CD14-positive monocyte (primary cell): ENCODE results near the gene COQ3. TPM values are rescaled to one million over a fixed set of nuclear protein-coding genes. Genes with fewer than 3 reads are reported as not detected.

ENCODE experiments used
- DNase-seq, 3 donors: peaks; one replicate each; pipeline ENCODE4 v3.0.0-alpha.2; 2011 to 2022
- H2AFZ ChIP-seq: 2 replicates; pipeline ENCODE4 v1.6.0; 2012; ENCODE audit warnings: mild to moderate bottlenecking, low read depth, low read length, inconsistent platforms; ENCODE audit not compliant: insufficient read depth, poor library complexity, severe bottlenecking
- H3K27ac ChIP-seq, 2 donors: 1 replicate in 1 of 2; 2 replicates in 1 of 2; pipeline ENCODE4 v1.5.1; 2012 to 2013; ENCODE audit warnings: low read length in 2 of 2, control low read depth in 1 of 2, inconsistent platforms in 1 of 2, low read depth in 1 of 2, mild to moderate bottlenecking in 1 of 2
- H3K27me3 ChIP-seq, 2 donors: one replicate each; pipeline versions ENCODE4 v1.6.0 to v1.6.1; 2011 to 2013; ENCODE audit warnings: low read length in 2 of 2; ENCODE audit not compliant: control insufficient read depth in 2 of 2, insufficient read depth in 2 of 2
- H3K36me3 ChIP-seq, 2 donors: replicated peaks in 1 of 2; 1 replicate in 1 of 2; 2 replicates in 1 of 2; pipeline versions ENCODE4 v1.5.1 to v1.6.1; 2012 to 2013; ENCODE audit warnings: low read length in 2 of 2, control low read depth in 1 of 2, inconsistent platforms in 1 of 2, mild to moderate bottlenecking in 1 of 2; ENCODE audit not compliant: insufficient read depth in 2 of 2, control insufficient read depth in 1 of 2
- H3K4me1 ChIP-seq, 2 donors: 1 replicate in 1 of 2; 2 replicates in 1 of 2; pipeline versions ENCODE4 v1.5.1 to v1.6.1; 2012 to 2013; ENCODE audit warnings: low read length in 2 of 2, control low read depth in 1 of 2, inconsistent platforms in 1 of 2, mild to moderate bottlenecking in 1 of 2, moderate library complexity in 1 of 2; ENCODE audit not compliant: insufficient read depth in 2 of 2, control insufficient read depth in 1 of 2
- H3K4me2 ChIP-seq: replicated peaks from 2 replicates; pipeline ENCODE3; 2012; ENCODE audit warnings: low read length, moderate library complexity, mild to moderate bottlenecking; ENCODE audit not compliant: poor library complexity, severe bottlenecking; ENCODE audit errors: extremely low read depth
- H3K4me3 ChIP-seq, 3 experiments: fragments of 200-600 bp in 1 of 3; sonication (generic) in 1 of 3; replicated peaks in 1 of 3; 1 replicate in 2 of 3; 2 replicates in 1 of 3; pipeline ENCODE4 v1.5.1; 2011 to 2013; ENCODE audit warnings: low read length in 3 of 3, mild to moderate bottlenecking in 3 of 3, control low read depth in 2 of 3, low read depth in 2 of 3, inconsistent platforms in 1 of 3, moderate library complexity in 1 of 3
- H3K79me2 ChIP-seq: 2 replicates; pipeline ENCODE4 v1.6.0; 2012; ENCODE audit warnings: mild to moderate bottlenecking, control low read depth, inconsistent platforms, low read length, moderate library complexity; ENCODE audit not compliant: insufficient read depth
- H3K9ac ChIP-seq: 2 replicates; pipeline ENCODE4 v1.6.0; 2017; ENCODE audit warnings: low read length, mild to moderate bottlenecking; ENCODE audit not compliant: insufficient read depth, poor library complexity, severe bottlenecking
- H3K9me3 ChIP-seq, 2 donors: replicated peaks in 1 of 2; 1 replicate in 1 of 2; 2 replicates in 1 of 2; pipeline versions ENCODE4 v1.5.1 to v1.6.1; 2012 to 2013; ENCODE audit warnings: low read length in 2 of 2, control low read depth in 1 of 2; ENCODE audit not compliant: control insufficient read depth in 1 of 2, insufficient read depth in 1 of 2
- H4K20me1 ChIP-seq: 2 replicates; pipeline ENCODE4 v1.6.0; 2012; ENCODE audit warnings: mild to moderate bottlenecking, low read length, control low read depth, moderate library complexity; ENCODE audit not compliant: insufficient read depth
- H3K27ac Mint-ChIP-seq, 7 donors: one replicate each; pipeline ENCODE4 v1.8.0; 2020; ENCODE audit warnings: mild to moderate bottlenecking in 7 of 7, mixed read lengths in 7 of 7, moderate library complexity in 6 of 7, inconsistent platforms in 2 of 7
- H3K27me3 Mint-ChIP-seq, 3 donors: one replicate each; pipeline ENCODE4 v1.8.0; 2021 to 2022; ENCODE audit warnings: low read depth in 3 of 3, mild to moderate bottlenecking in 3 of 3, mixed read lengths in 3 of 3, moderate library complexity in 3 of 3, inconsistent platforms in 1 of 3
- H3K36me3 Mint-ChIP-seq, 2 donors: one replicate each; pipeline ENCODE4 v1.8.0; 2020; ENCODE audit warnings: mixed read lengths in 2 of 2, inconsistent platforms in 1 of 2, mild to moderate bottlenecking in 1 of 2
- H3K4me1 Mint-ChIP-seq: one replicate; pipeline ENCODE4 v1.8.0; 2020; ENCODE audit warnings: mild to moderate bottlenecking, mixed read lengths
- H3K4me3 Mint-ChIP-seq, 2 donors: one replicate each; pipeline ENCODE4 v1.8.0; 2020; ENCODE audit warnings: mild to moderate bottlenecking in 2 of 2, mixed read lengths in 2 of 2, moderate library complexity in 1 of 2
- H3K9me3 Mint-ChIP-seq, 7 donors: one replicate each; pipeline ENCODE4 v1.8.0; 2020 to 2022; ENCODE audit warnings: mixed read lengths in 7 of 7, mild to moderate bottlenecking in 6 of 7, moderate library complexity in 6 of 7, inconsistent platforms in 2 of 7
- WGBS: methylation state at CpG from one replicate; pipeline ENCODE4 v1.1.5; 2013; ENCODE audit warnings: missing lambda C conversion rate; ENCODE audit not compliant: insufficient coverage; 5-methylcytosine and 5-hydroxymethylcytosine counted together
- intact Hi-C, 2 donors: fragments of 100-400 bp; cut with micrococcal nuclease; formaldehyde crosslinking; loops; one replicate each; pipeline versions ENCODE4 v1.15.0 to v1.15.1; 2023
- polyA plus RNA-seq, 3 donors: library from polyadenylated mRNA; depleted of rRNA in 1 of 3; unstranded in 2 of 3; stranded (reverse) in 1 of 3; fragments of 300-500 nt in 2 of 3; fragments of >200 nt in 1 of 3; fragmentation: Illumina TruSeq in 2 of 3; gene quantifications; 1 replicate in 2 of 3; 2 replicates in 1 of 3; pipeline ENCODE4 v1.2.3, GENCODE V29; 2012 to 2021
- TF ChIP-seq, protein P1 (sequence below): fragments of 200-600 bp; IDR thresholded peaks from one replicate; pipeline ENCODE4 v1.8.0; 2022; ENCODE audit warnings: antibody characterized with exemption, mild to moderate bottlenecking

Gene COQ3
- polyA plus RNA-seq, 3 donors: 1.5 to 2.3 (median 1.6) TPM

DNA sequence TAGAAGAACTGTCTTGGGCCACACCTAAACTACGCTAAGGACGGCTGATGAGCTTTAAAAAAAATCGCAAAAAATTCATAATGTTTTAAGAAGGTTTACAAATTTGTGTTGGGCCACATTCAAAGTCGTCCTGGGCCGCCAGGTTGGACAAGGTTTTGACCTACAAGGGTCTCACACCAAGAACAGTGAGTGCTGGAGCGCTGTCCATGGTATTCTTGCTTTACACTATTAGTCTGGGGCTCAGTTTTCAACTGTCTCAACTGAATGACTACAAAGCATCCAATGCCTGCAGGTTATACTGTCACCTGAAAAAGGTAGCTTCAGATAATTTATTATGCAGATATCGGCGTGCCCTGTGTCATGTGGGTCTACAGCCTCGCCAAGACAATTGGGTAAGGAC is 40.9 kb downstream of the COQ3 start:
- peaks cover 0 to 7% (median 0%) of the 10 kb centered on the region in 7 donors for H3K9me3 Mint-ChIP-seq
- Histone ChIP-seq H3K4me1 (peaks cover 0 to 5% of the 10 kb centered on the region in 2 donors), H3K36me3 (no peaks in the 10 kb centered on the region), H2AFZ (no peak overlapping the region), H3K79me2 (no peaks in the 10 kb centered on the region), H3K27me3 (peaks cover 39 to 45% of the 10 kb centered on the region in 2 donors), H3K4me3 (no peak overlapping the region), H3K9ac (no peak overlapping the region), H3K4me2 (no peak overlapping the region), H3K27ac (no peak overlapping the region), H3K9me3 (peaks cover 0 to 9% of the 10 kb centered on the region in 2 donors), H4K20me1 (no peaks in the 10 kb centered on the region)
- H3K27ac Mint-ChIP-seq: no peak overlapping the region
- intact Hi-C loops: no loop called here
- no peaks in the 10 kb centered on the region for H3K36me3 Mint-ChIP-seq
- H3K4me3 Mint-ChIP-seq: no peak overlapping the region
- H3K27me3 Mint-ChIP-seq: peaks cover 34 to 75% (median 49%) of the 10 kb centered on the region in 3 donors
- WGBS: 76% methylated on average over 8 of the region's 9 CpGs
- no peak for DNase-seq
- peaks cover 7% of the 10 kb centered on the region for H3K4me1 Mint-ChIP-seq
- TF ChIP-seq, protein P1, sequence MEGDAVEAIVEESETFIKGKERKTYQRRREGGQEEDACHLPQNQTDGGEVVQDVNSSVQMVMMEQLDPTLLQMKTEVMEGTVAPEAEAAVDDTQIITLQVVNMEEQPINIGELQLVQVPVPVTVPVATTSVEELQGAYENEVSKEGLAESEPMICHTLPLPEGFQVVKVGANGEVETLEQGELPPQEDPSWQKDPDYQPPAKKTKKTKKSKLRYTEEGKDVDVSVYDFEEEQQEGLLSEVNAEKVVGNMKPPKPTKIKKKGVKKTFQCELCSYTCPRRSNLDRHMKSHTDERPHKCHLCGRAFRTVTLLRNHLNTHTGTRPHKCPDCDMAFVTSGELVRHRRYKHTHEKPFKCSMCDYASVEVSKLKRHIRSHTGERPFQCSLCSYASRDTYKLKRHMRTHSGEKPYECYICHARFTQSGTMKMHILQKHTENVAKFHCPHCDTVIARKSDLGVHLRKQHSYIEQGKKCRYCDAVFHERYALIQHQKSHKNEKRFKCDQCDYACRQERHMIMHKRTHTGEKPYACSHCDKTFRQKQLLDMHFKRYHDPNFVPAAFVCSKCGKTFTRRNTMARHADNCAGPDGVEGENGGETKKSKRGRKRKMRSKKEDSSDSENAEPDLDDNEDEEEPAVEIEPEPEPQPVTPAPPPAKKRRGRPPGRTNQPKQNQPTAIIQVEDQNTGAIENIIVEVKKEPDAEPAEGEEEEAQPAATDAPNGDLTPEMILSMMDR: no peak

DNA sequence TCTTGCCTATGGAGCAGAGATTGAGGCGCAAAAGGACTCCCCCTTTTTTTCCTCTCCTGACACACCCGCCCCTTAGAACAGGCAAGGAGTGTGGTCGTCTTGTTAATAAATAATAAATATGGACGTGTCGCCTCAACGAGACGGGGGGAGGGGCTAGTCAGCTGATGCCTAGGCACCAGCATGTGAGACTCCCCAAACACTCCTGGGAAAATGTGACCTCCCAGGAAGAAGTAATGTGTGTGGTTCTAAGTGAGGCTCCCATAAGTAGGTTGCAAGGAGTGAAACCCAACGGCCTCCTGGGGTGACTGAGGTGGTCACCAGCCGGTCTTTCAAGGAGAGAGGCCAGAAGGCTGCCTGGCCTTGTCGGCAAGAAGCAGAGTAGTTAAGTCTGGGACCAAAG is 43.4 kb downstream of the COQ3 start:
- peak overlapping the region in 1 of 2 donors; percentile 64 for H3K4me3 Mint-ChIP-seq
- H2AFZ ChIP-seq: no peak overlapping the region
- TF ChIP-seq, protein P1: no peak
- peaks cover 48 to 64% of the 10 kb centered on the region in 2 donors for H3K27me3 ChIP-seq
- no peak overlapping the region for H3K9ac ChIP-seq
- H3K79me2 ChIP-seq: no peaks in the 10 kb centered on the region
- 56% methylated on average over 3 of the region's 10 CpGs for WGBS
- no peak overlapping the region for H3K4me3 ChIP-seq
- H3K27ac Mint-ChIP-seq: peak overlapping the region in 1 of 7 donors; percentile 72
- no peaks in the 10 kb centered on the region for H3K36me3 Mint-ChIP-seq
- no peak for DNase-seq
- H3K27ac ChIP-seq: no peak overlapping the region
- peaks cover 0 to 7% (median 0%) of the 10 kb centered on the region in 7 donors for H3K9me3 Mint-ChIP-seq
- peaks cover 0 to 10% of the 10 kb centered on the region in 2 donors for H3K9me3 ChIP-seq
- H3K27me3 Mint-ChIP-seq: peaks cover 48 to 78% (median 67%) of the 10 kb centered on the region in 3 donors
- peaks cover 7% of the 10 kb centered on the region for H3K4me1 Mint-ChIP-seq
- peaks cover 0 to 5% of the 10 kb centered on the region in 2 donors for H3K4me1 ChIP-seq
- H4K20me1 ChIP-seq: no peaks in the 10 kb centered on the region
- H3K4me2 ChIP-seq: no peak overlapping the region
- intact Hi-C loops: no loop called here
- no peaks in the 10 kb centered on the region for H3K36me3 ChIP-seq
